GM19397 (cell line): Measurements from ENCODE around the gene ESPN.
"Not testable (repeated sequence)": the region's sequence is repeated elsewhere in the genome, so short reads cannot be mapped to it uniquely, and the experiment has no call there.

Experiments
- ATAC-seq: cut with Tn5 transposase; IDR thresholded peaks from one replicate; pipeline ENCODE4 v1.9.1; 2021; ENCODE audit warnings: mild to moderate bottlenecking, moderate library complexity; ENCODE audit not compliant: unreplicated experiment

ESPN gene

DNA sequence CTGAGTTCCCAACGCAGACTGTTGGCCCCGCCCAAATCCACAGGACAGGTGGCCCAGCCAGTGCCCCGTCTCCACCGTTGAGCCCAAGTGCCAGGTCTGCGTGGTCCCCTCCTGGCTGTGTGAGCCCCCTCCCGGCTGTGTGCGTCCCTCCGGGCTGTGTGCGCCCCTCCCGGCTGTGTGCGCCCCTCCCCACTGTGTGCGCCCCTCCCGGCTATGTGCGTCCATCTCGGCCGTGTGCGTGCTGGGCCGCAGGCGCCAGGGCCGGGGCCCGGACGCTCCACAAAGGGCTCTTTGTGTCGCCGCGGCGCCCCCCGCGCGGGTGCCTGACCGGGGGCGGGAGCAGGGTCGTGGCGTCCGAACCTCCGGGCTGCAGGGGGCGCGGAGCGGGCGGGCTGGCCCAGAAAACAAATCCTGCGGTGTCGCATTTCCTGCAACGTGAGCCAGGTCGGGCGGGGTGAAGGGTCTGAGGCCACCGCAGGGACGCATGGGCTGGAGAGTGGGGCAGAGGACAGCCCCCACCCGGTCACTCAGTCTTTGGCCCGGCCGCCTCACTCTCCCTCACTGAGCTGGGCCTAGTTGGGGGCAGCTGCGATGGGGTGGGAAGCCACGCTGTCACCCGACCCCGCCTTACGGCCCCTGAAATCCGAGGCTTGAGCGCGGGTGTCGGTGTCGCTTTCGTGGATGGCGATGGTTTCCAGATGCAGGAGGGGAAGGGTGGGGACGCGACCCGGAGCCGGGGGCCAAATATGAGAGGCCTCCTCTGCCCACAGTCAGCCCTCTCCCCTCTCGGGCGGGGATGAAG lies 22.6 kb downstream of the ESPN start:
- no peak for ATAC-seq

GRCh38 chr1:6447818-6448748 lies 23.5 kb downstream of the ESPN start:
- ATAC-seq, result no peak

DNA sequence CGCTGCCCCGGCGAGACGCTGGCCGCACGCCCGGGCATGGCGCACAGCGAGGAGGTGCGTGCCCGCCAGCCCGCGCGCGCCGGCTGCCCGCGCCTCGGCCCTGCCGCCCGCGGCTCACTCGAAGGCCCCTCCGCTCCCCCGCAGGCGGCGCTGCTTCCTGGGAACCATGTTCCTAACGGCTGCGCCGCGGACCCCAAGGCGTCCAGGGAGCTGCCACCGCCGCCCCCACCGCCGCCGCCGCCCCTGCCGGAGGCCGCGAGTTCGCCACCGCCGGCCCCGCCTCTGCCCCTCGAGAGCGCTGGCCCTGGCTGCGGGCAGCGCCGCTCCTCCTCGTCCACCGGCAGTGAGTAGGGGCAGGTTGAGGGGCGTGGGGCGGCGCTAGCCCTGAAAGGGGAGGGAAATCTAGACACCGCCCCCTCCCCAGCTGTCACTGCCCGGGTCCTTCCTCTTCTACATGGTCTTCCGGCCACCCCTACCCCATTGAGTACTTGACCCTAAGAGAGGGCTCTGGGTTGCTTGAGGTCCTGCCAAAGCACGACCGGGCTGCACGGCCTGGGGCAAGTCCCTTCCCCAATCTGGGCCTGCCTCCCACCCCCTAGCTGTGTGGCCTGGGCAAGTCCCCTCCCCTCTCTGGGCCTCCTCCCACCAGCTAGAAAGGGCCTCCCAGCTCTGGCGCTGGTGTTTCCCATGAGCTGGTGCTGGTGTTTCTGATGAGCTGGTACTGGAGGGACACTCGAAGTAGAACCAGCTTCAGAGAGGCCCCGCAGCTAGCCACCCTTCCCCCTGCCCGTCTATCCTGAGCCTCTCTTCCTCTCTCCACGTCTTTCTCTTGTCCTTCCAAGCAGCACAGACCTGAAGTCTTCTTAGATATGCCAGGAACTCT lies 24.4 kb downstream of the ESPN start:
- no peak for ATAC-seq

DNA sequence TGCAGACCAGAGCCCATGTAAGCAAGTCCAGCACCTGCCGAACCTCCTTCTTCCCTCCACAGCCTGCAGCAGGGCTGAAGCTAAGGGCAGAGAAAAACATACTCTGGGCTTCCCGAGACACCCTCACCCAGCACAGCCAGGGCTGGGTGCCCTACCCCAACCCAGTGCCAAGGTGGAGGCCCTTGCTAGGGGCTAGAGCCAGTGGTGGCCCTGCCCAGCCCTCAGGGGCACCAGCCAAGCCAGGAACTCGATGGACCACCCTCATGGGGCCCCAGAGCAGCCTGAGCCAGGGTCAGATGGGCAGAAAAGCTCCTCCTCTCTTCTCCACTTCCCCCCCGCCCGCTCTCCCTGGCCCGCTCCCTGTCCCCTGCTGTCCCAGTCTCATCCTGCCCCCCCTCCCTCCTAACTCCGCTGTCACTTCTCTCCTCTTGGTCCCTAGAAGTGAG lies 25.5 kb downstream of the ESPN start:
- no peak for ATAC-seq

DNA sequence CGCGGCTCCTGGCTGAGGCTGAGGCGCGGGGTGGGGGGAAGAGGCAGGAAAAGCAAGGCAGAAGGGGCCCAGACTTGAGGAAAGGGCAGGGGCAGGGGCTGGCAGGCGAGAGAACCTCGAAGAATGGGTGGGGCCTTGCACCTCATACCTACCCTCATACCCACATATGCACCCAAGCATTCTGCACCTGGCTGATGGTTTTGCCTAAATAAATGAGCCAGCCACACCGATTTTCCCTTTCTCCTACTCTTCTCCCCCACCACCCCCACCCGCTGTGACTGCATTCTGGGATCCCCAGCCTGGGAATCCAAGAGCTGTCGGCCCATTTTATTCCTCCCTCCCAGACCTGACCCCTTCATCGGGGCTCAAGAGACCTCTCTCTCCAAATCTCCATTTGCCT lies 25.9 kb downstream of the ESPN start:
- not testable (repeated sequence) for ATAC-seq

DNA sequence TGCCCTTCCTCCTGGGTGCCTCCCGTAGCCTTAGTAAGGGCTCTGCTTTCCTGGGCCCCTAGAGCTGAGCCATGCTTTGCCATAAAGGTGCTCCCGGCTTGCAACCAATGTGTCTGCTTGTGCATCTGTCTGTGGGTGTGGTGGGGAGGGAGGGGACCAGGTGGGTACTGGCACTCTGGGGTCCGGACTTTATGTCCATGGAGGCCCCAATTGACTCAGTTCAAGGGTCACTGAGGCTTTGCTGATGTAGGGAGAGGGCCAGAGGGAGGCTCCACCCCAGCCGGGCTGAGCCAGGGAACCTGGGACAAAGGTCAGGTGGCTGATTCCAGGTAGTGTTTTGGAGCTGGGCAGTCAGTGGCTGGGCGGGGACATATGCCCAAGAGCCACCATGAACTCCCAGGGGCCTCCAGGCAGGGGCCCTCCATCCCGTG lies 26.4 kb downstream of the ESPN start:
- no peak for ATAC-seq

DNA sequence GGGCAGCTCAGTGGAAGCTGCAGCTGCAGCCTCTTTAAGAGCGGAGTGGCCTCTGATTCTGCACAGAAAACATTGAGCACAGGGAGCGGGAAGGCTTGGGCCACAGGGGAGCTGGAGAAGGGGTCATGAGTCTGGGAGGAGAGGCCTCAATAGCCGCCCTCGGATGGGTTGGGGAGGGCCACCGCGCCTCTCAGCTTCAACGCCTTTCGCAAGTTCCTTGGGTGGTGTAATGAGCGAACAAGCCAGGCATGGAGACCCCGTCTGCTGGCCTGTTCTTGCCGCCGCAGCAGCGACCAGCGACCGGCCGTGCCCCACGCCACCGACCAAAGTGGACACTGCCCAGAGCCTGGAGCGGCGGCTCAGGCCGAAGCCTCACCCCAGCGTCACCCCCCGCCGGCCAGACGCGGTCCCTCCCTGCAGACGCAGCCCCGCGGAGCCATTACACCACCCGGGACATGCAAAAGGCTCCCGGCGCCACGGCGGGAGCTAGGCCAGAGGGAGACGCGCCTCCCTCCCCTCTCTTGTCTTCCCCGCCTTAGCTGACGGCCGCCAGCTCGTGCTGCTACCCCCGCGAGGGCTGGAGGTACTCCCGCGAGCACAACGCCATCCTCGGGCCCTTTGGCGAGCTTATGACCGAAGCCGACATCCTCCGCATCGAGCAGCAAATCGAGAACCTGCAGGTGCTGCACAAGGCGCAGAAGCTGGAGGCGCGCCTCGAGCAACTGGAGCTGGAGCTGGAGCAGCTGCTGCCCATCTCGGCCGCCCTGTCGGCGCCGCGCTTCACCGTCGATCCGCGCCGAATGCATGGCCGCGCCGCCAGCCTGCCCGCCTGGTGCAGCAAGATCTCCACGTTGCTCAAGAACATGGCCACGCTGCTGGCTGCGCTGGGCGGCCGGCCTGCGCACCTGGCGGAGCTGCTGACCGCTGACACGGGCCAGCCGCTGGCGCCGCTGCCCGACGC lies 29.6 kb downstream of the ESPN start:
- ATAC-seq, result not testable (repeated sequence)

GRCh38 chr1:6454856-6455751 lies 30.5 kb downstream of the ESPN start:
- ATAC-seq, result no peak

- not testable (repeated sequence) for ATAC-seq
These were observed 31.4 kb downstream of the ESPN start for GRCh38 chr1:6455752-6456520.

GRCh38 chr1:6456800-6457466 lies 32.4 kb downstream of the ESPN start:
- ATAC-seq, result no peak

DNA sequence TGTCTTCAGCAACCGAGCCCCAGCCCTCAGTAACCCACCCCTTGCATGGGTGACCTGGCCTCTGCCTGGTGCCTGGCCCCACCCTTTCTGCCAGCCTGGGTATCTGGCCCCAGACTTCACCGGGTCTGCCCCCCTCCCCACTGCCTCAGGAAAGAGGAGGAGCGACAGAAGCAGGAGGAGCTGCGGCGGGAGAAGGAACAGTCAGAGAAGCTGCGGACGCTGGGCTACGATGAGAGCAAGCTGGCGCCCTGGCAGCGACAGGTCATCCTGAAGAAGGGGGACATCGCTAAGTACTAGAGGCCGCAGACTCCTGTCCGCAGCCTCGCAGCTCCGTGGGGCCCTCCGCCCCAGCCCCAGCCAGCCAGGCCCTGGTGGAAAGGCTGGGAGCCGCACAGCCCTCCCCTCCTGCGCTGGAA lies 35.3 kb downstream of the ESPN start:
- no peak for ATAC-seq

- ATAC-seq, result no peak
These were observed 35.9 kb downstream of the ESPN start for GRCh38 chr1:6460301-6461050.

DNA sequence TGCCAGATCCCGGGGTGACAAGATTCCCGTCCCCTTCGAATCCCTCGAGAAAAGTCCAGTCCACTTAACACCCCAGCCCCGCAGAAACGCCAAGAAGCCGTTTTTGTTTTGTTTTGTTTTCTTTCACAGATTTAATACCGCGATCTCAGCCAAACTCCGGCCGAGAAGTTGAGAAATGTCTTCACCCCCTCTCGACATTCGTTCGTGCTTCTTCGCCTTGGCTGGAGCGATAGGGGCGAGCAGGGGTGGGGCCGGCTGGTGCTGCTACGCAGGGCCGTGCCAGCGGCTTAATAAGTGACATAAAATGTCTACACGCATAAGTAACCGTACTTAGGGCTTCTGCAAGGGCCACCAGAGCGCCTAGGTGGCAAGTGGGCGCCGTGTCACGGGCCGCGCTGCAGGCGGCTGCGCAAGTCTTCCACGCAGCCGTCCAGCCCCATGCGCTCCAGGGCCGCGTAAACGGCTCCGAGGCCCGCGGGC lies 36.5 kb downstream of the ESPN start:
- ATAC-seq, result no peak

DNA sequence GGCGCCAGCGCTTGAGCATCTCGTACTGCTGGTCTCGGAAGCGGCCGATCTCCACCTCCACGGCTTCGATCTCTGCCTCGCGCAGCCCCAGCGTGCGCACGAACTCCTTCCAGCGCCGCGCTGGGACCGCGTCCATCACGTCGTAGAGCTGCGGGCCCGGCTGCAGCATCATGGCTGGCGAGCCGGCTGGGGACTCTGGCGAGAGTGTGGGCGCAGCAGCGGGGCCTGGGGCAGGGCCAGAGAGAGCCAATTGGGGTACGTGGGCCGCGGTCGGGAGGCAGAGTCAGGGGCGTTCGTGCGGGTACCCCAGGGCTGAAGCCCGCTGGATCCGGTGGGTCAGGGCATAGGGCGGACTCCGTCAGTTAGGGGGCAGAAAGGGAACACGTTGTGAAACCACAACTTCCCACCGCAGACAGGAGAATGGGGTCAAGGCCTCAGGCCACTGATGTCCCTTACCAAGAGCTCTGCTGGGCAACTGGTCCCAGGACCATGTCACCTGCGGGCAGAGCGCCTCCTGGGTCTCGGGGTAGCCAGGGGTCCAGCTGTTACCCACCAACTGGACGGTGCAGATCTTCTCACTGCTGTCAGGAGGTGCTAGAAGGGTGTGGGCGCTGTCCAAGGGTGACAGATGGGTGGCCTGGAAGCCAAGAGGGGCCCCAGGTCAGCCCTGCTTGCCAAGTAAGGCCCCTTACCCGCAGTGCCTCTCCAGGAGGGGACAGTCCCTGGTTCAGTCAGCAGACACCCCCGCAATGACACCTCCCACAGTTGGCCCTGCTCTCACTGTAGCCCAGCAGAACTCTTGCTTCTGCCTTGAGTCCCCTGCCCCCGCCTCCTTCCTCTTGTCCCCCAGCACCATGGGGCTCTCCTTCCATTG lies 37.2 kb downstream of the ESPN start:
- ATAC-seq, result no peak

DNA sequence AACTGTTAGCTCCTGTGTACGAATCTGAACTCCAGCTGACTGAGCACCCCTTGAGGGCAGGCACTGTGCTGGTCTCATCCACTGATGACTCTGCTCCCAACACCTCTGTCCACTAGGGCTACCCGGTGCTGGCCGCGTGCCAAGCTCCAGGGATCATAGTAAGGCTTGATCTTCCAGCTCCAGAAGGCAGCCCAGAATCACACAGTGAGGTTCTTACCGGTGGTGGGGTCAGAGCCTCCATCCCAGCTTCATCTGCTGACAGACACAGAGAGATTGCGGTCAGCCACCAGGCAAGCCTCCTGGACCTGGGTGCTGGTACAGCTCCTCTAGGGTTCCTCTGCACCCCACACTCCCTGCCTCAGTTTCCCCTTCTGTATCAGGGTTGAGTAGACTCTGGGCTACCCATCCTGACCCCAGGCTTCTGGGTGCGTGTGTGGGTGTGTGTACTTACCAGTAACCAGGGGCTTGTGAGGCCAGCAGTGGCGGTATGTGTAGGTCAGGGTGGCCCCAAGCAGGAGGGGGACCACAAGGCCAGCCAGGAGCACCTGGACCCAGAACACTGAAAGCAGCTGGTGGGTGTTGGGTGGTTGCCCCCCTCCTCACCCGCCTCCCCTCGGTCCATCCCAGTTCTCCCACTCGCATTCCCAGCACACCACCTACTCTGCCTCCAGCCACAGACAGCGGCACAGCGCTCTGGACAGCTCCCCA lies 38.0 kb downstream of the ESPN start:
- ATAC-seq, result no peak
